Chondrocyte (in vitro differentiated cells): ENCODE measurements around the gene ZCCHC24. TPM values are rescaled to one million over a fixed set of nuclear protein-coding genes. Genes with fewer than 3 reads are reported as not detected.

Experiments used
- DNase-seq: peaks from one replicate; pipeline ENCODE4 v3.0.0; 2021; ENCODE audit warnings: mixed read lengths, low spot score
- H3K27ac Mint-ChIP-seq: one replicate; pipeline ENCODE4 v1.8.0; 2021; ENCODE audit warnings: mild to moderate bottlenecking, moderate library complexity, mixed read lengths; ENCODE audit not compliant: unreplicated experiment
- H3K27me3 Mint-ChIP-seq: 2 replicates; pipeline ENCODE4 v1.8.0; 2021; ENCODE audit warnings: low read depth, mixed read lengths
- H3K36me3 Mint-ChIP-seq: 2 replicates; pipeline ENCODE4 v1.8.0; 2021; ENCODE audit warnings: low read depth, mixed read lengths
- H3K4me1 Mint-ChIP-seq: 2 replicates; pipeline ENCODE4 v1.8.0; 2021; ENCODE audit warnings: low read depth, mild to moderate bottlenecking, mixed read lengths
- H3K4me3 Mint-ChIP-seq: one replicate; pipeline ENCODE4 v1.8.0; 2021; ENCODE audit warnings: mild to moderate bottlenecking, moderate library complexity, mixed read lengths; ENCODE audit not compliant: unreplicated experiment
- H3K9me3 Mint-ChIP-seq: 2 replicates; pipeline ENCODE4 v1.8.0; 2021; ENCODE audit warnings: low read depth, mixed read lengths
- CTCF ChIP-seq: fragments of 200-600 bp; sonication (generic); IDR thresholded peaks from 2 replicates; pipeline ENCODE4 v1.5.0; 2021; ENCODE audit warnings: antibody characterized with exemption, mild to moderate bottlenecking, moderate library complexity
- total RNA-seq: library from RNA; stranded (reverse); gene quantifications from 3 replicates; pipeline ENCODE4 v1.2.1, GENCODE V29; 2021

The ZCCHC24 gene
- total RNA-seq, 1 donor from 2014 or later = 45.1 TPM

GRCh38 chr10:79413196-79413595 lies 32.2 kb downstream of the ZCCHC24 start:
- peaks cover 29% of the 10 kb centered on the region for H3K4me1 Mint-ChIP-seq
- peak; percentile 78 for DNase-seq
- H3K27me3 Mint-ChIP-seq = no peaks in the 10 kb centered on the region
- H3K9me3 Mint-ChIP-seq = no peaks in the 10 kb centered on the region
- no peak for TF ChIP-seq CTCF
- peaks cover 15% of the 10 kb centered on the region for H3K36me3 Mint-ChIP-seq
- H3K27ac Mint-ChIP-seq = no peak overlapping the region
- no peak overlapping the region for H3K4me3 Mint-ChIP-seq

- peaks cover 36% of the 10 kb centered on the region for H3K4me1 Mint-ChIP-seq
- no peak for TF ChIP-seq CTCF
Observed at GRCh38 chr10:79412516-79412915, 32.9 kb downstream of the ZCCHC24 start.

GRCh38 chr10:79411546-79412495 lies 33.6 kb downstream of the ZCCHC24 start:
- peaks cover 43% of the 10 kb centered on the region for H3K4me1 Mint-ChIP-seq
- peaks cover 11% of the 10 kb centered on the region for H3K36me3 Mint-ChIP-seq
- H3K27me3 Mint-ChIP-seq = no peaks in the 10 kb centered on the region
- no peak overlapping the region for H3K4me3 Mint-ChIP-seq
- TF ChIP-seq CTCF = no peak
- H3K27ac Mint-ChIP-seq = no peak overlapping the region
- no peaks in the 10 kb centered on the region for H3K9me3 Mint-ChIP-seq
- peak; percentile 91 for DNase-seq

More at GRCh38 chr10:79412516-79412915, 32.9 kb downstream of the ZCCHC24 start:
- Mint-ChIP-seq H3K27ac (no peak overlapping the region), H3K4me3 (no peak overlapping the region), H3K36me3 (peaks cover 14% of the 10 kb centered on the region), H3K9me3 (no peaks in the 10 kb centered on the region), H3K27me3 (no peaks in the 10 kb centered on the region)
- peak; percentile 44 for DNase-seq

- peak; percentile 70 for DNase-seq
- H3K27me3 Mint-ChIP-seq = no peaks in the 10 kb centered on the region
- peaks cover 52% of the 10 kb centered on the region for H3K4me1 Mint-ChIP-seq
- H3K36me3 Mint-ChIP-seq = peaks cover 9% of the 10 kb centered on the region
- no peak overlapping the region for H3K4me3 Mint-ChIP-seq
- no peaks in the 10 kb centered on the region for H3K9me3 Mint-ChIP-seq
- H3K27ac Mint-ChIP-seq = no peak overlapping the region
- no peak for TF ChIP-seq CTCF
Observed at GRCh38 chr10:79410315-79411094, 34.9 kb downstream of the ZCCHC24 start.

GRCh38 chr10:79409726-79410085 lies 35.7 kb downstream of the ZCCHC24 start:
- H3K27me3 Mint-ChIP-seq = no peaks in the 10 kb centered on the region
- H3K9me3 Mint-ChIP-seq = no peaks in the 10 kb centered on the region
- H3K27ac Mint-ChIP-seq = no peak overlapping the region
- no peak for TF ChIP-seq CTCF
- no peak overlapping the region for H3K4me3 Mint-ChIP-seq
- H3K36me3 Mint-ChIP-seq = peaks cover 8% of the 10 kb centered on the region
- peaks cover 58% of the 10 kb centered on the region for H3K4me1 Mint-ChIP-seq
- peak; percentile 78 for DNase-seq
